NCI-H524 treated with DMSO at 0.1 percent for 48 hours (cell line): ENCODE data around the gene COL6A1.

Experiments used
- DNase-seq: peaks from one replicate; lab custom pipeline; 2025; lab: John Stamatoyannopoulos, UW

COL6A1 gene

DNA sequence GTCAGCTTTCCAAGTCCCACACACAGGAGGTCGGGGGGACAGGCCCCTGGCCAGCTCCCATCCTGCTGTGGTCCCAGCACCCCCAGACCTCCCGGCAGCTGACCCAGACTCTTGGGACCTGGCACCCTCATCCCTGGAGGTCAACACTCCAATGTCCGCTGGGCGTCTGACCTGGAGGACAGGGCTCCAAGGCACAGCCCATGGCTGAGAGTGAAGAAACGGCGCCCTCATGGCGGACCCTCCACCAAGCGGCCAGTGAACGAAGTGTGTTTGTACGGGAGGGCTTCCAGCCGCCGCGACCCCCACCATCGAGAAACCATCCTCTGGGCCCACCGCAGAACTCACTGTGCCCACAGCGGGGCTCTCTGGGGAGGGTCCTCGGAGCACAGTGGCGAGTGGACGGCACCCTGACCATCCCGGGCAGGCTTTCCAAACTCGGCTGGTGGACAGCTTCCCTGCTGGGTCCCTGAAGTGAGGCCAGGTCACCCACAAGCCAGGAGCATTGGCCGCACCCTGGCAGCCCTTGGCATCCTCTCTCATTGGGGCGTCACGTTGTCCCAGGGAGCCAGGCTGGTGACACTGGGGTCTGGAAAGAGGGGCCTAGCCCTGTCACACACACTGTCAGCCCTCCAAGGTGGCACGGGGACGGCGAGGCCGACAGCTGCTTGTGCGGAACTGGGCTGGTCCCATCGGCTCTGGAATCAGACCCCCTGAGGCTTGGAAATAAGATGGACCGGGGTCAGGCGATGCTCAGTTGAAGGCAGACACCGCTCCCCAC is 68.5 kb downstream of the COL6A1 start:
- no peak for DNase-seq

DNA sequence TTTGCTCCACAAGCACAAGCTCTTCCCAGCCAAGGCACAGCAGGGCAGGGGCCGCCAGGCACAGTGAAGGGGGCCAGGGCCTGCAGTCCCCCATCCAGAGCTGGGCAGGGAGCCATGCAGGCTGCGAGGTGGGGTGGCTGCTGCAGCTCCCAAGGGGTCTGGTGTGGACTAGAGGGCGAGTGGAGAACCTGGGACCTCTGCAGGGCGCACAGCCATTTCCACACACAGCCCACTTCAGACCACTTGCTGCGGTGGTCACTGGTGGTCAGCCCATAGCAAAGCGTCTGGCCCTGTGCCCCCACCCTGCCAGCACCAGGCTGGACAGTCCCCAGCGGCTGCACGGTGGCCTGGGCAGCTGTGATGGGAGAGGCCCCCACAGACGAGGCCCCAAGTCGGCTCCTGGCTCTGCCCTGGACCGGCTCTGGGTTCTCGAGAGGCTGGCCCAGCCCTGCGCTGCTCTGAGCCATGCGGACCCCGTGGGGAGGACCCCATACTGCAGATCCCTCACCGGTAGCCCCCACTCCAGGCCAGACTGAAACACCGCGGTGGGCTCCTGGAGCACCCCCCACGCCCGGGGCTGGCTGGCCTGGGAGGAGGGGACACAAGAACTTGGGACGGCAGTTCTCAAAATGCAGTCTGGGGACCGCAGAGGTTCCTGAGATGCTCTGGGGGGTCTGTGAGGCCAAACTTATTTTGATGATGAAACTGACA is 69.3 kb downstream of the COL6A1 start:
- DNase-seq: no peak

- DNase-seq: no peak
Observed at GRCh38 chr21:46051379-46051770, 69.8 kb downstream of the COL6A1 start.

DNA sequence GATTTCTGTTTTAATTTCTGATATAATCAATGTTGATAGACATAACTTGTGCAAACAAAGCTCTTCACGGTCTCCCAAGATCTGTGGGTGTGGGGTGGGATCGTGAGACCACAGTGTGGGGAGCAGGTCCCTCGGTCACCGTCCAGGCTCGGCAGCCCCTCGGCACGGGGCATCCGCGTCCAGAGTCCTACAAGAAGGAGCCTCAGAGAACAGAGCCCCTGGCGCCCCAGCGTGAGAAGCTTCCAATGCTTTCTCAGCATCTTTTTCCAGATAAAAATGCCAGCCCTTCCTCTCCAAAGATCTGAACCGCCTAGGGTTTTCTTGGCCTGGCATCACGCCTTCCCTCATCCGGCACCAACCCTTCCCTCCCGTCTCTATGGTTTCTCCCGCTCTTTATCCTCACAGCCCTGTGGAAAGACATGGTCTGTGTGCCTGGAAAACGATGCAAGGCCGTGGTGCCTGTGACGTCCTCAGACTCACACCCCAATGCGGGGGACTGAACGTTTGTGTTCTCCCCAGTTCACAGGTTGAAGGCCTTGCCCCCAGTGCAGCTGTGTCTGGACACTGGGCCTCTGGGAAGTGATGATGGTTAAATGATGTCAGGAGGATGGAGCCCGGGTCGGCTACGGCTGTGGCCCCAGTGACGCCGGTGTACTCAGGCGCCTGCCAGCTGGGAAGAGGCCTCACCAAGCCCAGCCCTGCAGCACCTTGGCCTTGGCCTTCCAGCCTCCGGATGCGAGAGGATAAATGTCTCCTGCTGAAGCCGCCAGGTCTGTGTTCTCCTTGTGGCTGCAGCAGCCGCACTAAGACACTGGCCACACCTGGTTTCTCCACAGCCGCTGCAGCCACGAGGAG is 70.5 kb downstream of the COL6A1 start:
- no peak for DNase-seq

- DNase-seq: no peak
Observed at GRCh38 chr21:46052703-46053651, 71.4 kb downstream of the COL6A1 start.

- DNase-seq: no peak
Observed at GRCh38 chr21:46054031-46054430, 72.5 kb downstream of the COL6A1 start.

DNA sequence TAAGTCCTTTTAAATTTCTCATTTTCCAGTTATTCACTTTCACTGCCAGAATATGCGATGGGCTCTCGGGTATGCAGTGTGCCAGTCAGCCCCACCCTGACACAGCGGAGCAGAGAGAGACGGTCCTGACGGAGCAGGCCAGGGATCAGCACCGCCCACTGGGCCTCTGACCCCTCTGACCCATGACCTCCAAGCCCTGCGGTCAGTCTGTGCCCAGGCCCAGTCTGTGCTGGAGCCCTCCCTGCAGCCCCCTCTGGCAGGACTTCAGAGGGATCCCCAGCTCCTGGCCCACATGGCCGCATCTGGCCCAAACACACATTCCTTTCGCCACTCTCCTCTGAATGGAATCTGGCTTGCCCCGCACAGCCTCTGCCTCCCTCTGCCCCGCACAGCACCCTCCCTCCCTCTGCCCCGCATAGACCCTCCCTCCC is 72.9 kb downstream of the COL6A1 start:
- DNase-seq: no peak
